Measurements from ENCODE around the gene TUFT1.

DNA sequence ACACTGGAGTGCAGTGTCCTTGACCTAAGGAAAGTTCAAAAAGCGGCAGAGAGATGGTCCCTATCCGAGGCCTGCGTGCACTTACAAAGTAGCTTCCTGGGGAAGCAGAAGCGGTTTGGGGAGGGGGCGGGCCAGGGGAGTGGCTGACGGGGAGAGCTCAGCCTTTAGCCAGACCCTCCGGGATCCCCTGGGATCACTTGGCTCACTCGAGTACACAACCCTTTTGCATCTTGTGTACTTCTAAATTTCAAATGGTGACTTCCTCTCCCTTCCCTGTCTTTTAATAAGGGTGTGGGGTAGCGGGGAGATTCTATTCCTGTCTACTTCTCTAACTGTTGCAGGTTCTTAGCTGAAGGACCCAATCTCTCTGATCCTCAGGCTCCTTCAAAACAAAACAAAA lies 53.6 kb downstream of the TUFT1 start:
- TF ChIP-seq NRF1 (IDR thresholded peaks at IDR 0.05; ENCODE audit: low read depth, low read length) = no peak
- no peak for TF ChIP-seq EP300 (IDR thresholded peaks at IDR 0.05; ENCODE audit: borderline replicate concordance in 1 of 2, low read depth in 2 of 2, low read length in 2 of 2)
- TF ChIP-seq, protein P1, sequence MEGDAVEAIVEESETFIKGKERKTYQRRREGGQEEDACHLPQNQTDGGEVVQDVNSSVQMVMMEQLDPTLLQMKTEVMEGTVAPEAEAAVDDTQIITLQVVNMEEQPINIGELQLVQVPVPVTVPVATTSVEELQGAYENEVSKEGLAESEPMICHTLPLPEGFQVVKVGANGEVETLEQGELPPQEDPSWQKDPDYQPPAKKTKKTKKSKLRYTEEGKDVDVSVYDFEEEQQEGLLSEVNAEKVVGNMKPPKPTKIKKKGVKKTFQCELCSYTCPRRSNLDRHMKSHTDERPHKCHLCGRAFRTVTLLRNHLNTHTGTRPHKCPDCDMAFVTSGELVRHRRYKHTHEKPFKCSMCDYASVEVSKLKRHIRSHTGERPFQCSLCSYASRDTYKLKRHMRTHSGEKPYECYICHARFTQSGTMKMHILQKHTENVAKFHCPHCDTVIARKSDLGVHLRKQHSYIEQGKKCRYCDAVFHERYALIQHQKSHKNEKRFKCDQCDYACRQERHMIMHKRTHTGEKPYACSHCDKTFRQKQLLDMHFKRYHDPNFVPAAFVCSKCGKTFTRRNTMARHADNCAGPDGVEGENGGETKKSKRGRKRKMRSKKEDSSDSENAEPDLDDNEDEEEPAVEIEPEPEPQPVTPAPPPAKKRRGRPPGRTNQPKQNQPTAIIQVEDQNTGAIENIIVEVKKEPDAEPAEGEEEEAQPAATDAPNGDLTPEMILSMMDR (IDR thresholded peaks at IDR 0.05; ENCODE audit: control extremely low read depth in 1 of 3, insufficient read depth in 1 of 3, low read depth in 1 of 3, low read length in 3 of 3) = no peak
- TF ChIP-seq SP1 (IDR thresholded peaks at IDR 0.05; ENCODE audit: low read depth, low read length) = no peak
- no peak for TF ChIP-seq SUZ12 (IDR thresholded peaks at IDR 0.05; ENCODE audit: low read length)
- TF ChIP-seq RAD21 (IDR thresholded peaks at IDR 0.05 in 1 of 2, conservative IDR thresholded peaks at IDR 0.05 in 1 of 2; ENCODE audit: low read depth in 2 of 2, low read length in 2 of 2) = no peak
- no peak for TF ChIP-seq TCF12 (IDR thresholded peaks at IDR 0.05; ENCODE audit: low read depth, low read length)
- TF ChIP-seq SP4 (IDR thresholded peaks at IDR 0.05; ENCODE audit: low read length) = no peak
- no peak for TF ChIP-seq POLR2A (IDR thresholded peaks at IDR 0.05; ENCODE audit: control extremely low read depth in 1 of 2, low read depth in 2 of 2, low read length in 2 of 2)
- TF ChIP-seq POLR2AphosphoS5 (IDR thresholded peaks at IDR 0.05; ENCODE audit: low read depth, low read length) = no peak
- no peak for TF ChIP-seq KDM5A (IDR thresholded peaks at IDR 0.05; ENCODE audit: low read length)
